ENCODE measurements around the gene CBR4.

GRCh38 chr4:168945291-168945690 is 64.8 kb downstream of the CBR4 start:
- TF ChIP-seq EZH2 (IDR thresholded peaks at IDR 0.05; ENCODE audit: insufficient read depth, poor library complexity, severe bottlenecking) = no peak
- no peak for TF ChIP-seq EZH2phosphoT487 (IDR thresholded peaks at IDR 0.05; ENCODE audit: insufficient read depth, low read depth)

Measured in GM23248 (cell line).